ENCODE measurements around the gene STK24. TPM values are rescaled to one million over a fixed set of nuclear protein-coding genes. Genes with fewer than 3 reads are reported as not detected.

Gene STK24
- total and polyA plus RNA-seq, 2 of the 8 experiments (the other 6 are each of a cell fraction or from before 2014, with no cell fraction given), result 62.8 to 143 TPM

- TF ChIP-seq CHD7 (IDR thresholded peaks at IDR 0.05; ENCODE audit: insufficient replicate concordance, low read length) (no peak), RXRA (IDR thresholded peaks at IDR 0.05; ENCODE audit: insufficient read depth, low read depth, low read length) (no peak), E2F6 (IDR thresholded peaks at IDR 0.05) (no peak), TEAD4 (IDR thresholded peaks at IDR 0.05; ENCODE audit: low read depth, low read length) (no peak), CBX8 (IDR thresholded peaks at IDR 0.05; ENCODE audit: borderline replicate concordance, low read depth, low read length) (no peak), PHF8 (conservative IDR thresholded peaks at IDR 0.05; ENCODE audit: low read depth, low read length) (no peak), KDM4A (IDR thresholded peaks at IDR 0.05; ENCODE audit: low read depth, low read length, severe bottlenecking) (no peak), HDAC6 (IDR thresholded peaks at IDR 0.05; ENCODE audit: low read depth, low read length) (no peak), SIX5 (IDR thresholded peaks at IDR 0.05; ENCODE audit: low read depth, low read length) (no peak)
Observed at GRCh38 chr13:98557937-98558792, 18.7 kb downstream of the STK24 start (continued).
